GM12891 (cell line): ENCODE measurements around the gene LRRC72.

Experiments used
- DNase-seq: peaks from one replicate; pipeline ENCODE4 v3.0.0; 2011; ENCODE audit warnings: low spot score; ENCODE audit not compliant: insufficient read length
- FAIRE-seq: peaks from 2 replicates; lab custom pipeline; 2011; peaks lifted over from hg19 to GRCh38; lab: Jason Lieb, UNC
- PAX5 ChIP-seq: IDR thresholded peaks from 2 replicates; pipeline ENCODE4 v1.6.1; 2011; ENCODE audit warnings: low read length, moderate library complexity, mild to moderate bottlenecking; ENCODE audit not compliant: insufficient read depth, severe bottlenecking
- POLR2A ChIP-seq: IDR thresholded peaks from 2 replicates; pipeline ENCODE4 v1.6.1; 2011; ENCODE audit warnings: low read depth, low read length, control low read depth
- POLR2AphosphoS5 ChIP-seq: IDR thresholded peaks from 2 replicates; pipeline ENCODE4 v1.6.1; 2011; ENCODE audit warnings: low read depth, low read length, control low read depth
- POU2F2 ChIP-seq: IDR thresholded peaks from 2 replicates; pipeline ENCODE4 v1.6.1; 2011; ENCODE audit warnings: low read depth, mild to moderate bottlenecking, control low read depth, low read length, moderate library complexity
- SPI1 ChIP-seq: IDR thresholded peaks from 2 replicates; pipeline ENCODE4 v1.6.1; 2011; ENCODE audit warnings: low read depth, low read length, control low read depth
- TAF1 ChIP-seq: IDR thresholded peaks from 2 replicates; pipeline ENCODE4 v1.6.1; 2011; ENCODE audit warnings: low read depth, low read length, control low read depth

The LRRC72 gene

GRCh38 chr7:16564023-16564380 lies 37.4 kb downstream of the LRRC72 start:
- no peak for DNase-seq
- no peak for FAIRE-seq
- TF ChIP-seq POU2F2 (no peak), POLR2AphosphoS5 (no peak), POLR2A (no peak), PAX5 (no peak), SPI1 (no peak), TAF1 (no peak)

GRCh38 chr7:16564909-16565426 lies 38.3 kb downstream of the LRRC72 start:
- DNase-seq, result no peak
- TF ChIP-seq POLR2A (no peak), POU2F2 (no peak), POLR2AphosphoS5 (no peak), SPI1 (no peak), PAX5 (no peak), TAF1 (no peak)
- no peak for FAIRE-seq

- no peak for FAIRE-seq
- TF ChIP-seq POLR2AphosphoS5, result no peak
- TF ChIP-seq POU2F2, result no peak
- TF ChIP-seq PAX5, result no peak
- no peak for TF ChIP-seq TAF1
- TF ChIP-seq SPI1, result no peak
- no peak for TF ChIP-seq POLR2A
Observed at GRCh38 chr7:16571941-16572340, 45.3 kb downstream of the LRRC72 start.

GRCh38 chr7:16579216-16579615 lies 52.6 kb downstream of the LRRC72 start:
- FAIRE-seq (no peak), DNase-seq (no peak)
- TF ChIP-seq SPI1 (no peak), PAX5 (no peak), TAF1 (no peak), POLR2A (no peak), POU2F2 (no peak)

More at GRCh38 chr7:16571941-16572340, 45.3 kb downstream of the LRRC72 start:
- DNase-seq, result no peak

- TF ChIP-seq POLR2AphosphoS5 (no peak), TAF1 (no peak), POLR2A (no peak), POU2F2 (no peak), PAX5 (no peak), SPI1 (no peak)
- DNase-seq (no peak), FAIRE-seq (no peak)
Observed at GRCh38 chr7:16581286-16581685, 54.7 kb downstream of the LRRC72 start.

GRCh38 chr7:16583834-16584233 lies 57.2 kb downstream of the LRRC72 start:
- no peak for DNase-seq
- TF ChIP-seq PAX5, result no peak
- no peak for TF ChIP-seq SPI1
- no peak for TF ChIP-seq TAF1
- TF ChIP-seq POU2F2, result no peak
- no peak for TF ChIP-seq POLR2A
- TF ChIP-seq POLR2AphosphoS5, result no peak
- no peak for FAIRE-seq

GRCh38 chr7:16585540-16585939 lies 58.9 kb downstream of the LRRC72 start:
- DNase-seq (no peak), FAIRE-seq (no peak)
- TF ChIP-seq TAF1 (no peak), SPI1 (no peak), POU2F2 (no peak), POLR2AphosphoS5 (no peak), PAX5 (no peak), POLR2A (no peak)

GRCh38 chr7:16586081-16586874 lies 59.7 kb downstream of the LRRC72 start:
- FAIRE-seq, result no peak
- DNase-seq, result no peak
- TF ChIP-seq SPI1, result no peak
- TF ChIP-seq TAF1, result no peak
- no peak for TF ChIP-seq PAX5
- no peak for TF ChIP-seq POU2F2
- TF ChIP-seq POLR2A, result no peak
- TF ChIP-seq POLR2AphosphoS5, result no peak

GRCh38 chr7:16587129-16587528 lies 60.5 kb downstream of the LRRC72 start:
- FAIRE-seq (no peak), DNase-seq (no peak)
- TF ChIP-seq POU2F2, result no peak
- no peak for TF ChIP-seq SPI1
- no peak for TF ChIP-seq POLR2A
- no peak for TF ChIP-seq PAX5
- no peak for TF ChIP-seq POLR2AphosphoS5
- no peak for TF ChIP-seq TAF1

GRCh38 chr7:16587790-16588189 lies 61.2 kb downstream of the LRRC72 start:
- no peak for DNase-seq
- no peak for FAIRE-seq
- TF ChIP-seq PAX5, result no peak
- no peak for TF ChIP-seq TAF1
- TF ChIP-seq POU2F2, result no peak
- TF ChIP-seq POLR2AphosphoS5, result no peak
- TF ChIP-seq POLR2A, result no peak
- TF ChIP-seq SPI1, result no peak
